ENCODE results near the gene GNAI2. TPM values are rescaled to one million over a fixed set of nuclear protein-coding genes. Genes with fewer than 3 reads are reported as not detected.

Gene GNAI2
- total and polyA plus RNA-seq, 7 experiments from 2014 or later, result 225 to 527 (median 397) TPM

DNA sequence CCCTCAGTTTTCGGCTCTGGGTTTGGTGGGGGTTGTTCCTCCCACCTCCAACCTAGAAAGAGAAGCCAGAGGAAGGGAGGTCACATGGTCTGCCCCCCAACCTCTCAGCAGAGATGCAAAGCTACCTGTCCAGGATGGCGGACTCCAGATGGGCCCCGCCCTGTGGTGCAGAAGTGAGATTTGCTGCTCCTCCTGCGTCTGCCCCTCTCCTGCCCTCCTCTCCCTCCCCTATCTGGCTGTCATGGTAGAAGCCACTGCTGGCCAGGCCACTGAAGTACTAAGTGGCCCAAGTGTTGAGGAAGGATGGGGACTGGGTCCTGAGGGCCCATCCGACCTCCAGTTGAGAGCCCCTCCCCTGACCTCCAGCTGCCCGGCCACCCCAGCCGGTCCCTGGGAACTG, 30.8 kb downstream of the GNAI2 start:
- H3K36me3 Mint-ChIP-seq, result no peaks in the 10 kb centered on the region
- H3K4me1 ChIP-seq (ENCODE audit: control insufficient read depth in 2 of 2, insufficient read depth in 2 of 2, low read length in 2 of 2), result no peaks in the 10 kb centered on the region
- POLR2A ChIA-PET, result no interaction called here

DNA sequence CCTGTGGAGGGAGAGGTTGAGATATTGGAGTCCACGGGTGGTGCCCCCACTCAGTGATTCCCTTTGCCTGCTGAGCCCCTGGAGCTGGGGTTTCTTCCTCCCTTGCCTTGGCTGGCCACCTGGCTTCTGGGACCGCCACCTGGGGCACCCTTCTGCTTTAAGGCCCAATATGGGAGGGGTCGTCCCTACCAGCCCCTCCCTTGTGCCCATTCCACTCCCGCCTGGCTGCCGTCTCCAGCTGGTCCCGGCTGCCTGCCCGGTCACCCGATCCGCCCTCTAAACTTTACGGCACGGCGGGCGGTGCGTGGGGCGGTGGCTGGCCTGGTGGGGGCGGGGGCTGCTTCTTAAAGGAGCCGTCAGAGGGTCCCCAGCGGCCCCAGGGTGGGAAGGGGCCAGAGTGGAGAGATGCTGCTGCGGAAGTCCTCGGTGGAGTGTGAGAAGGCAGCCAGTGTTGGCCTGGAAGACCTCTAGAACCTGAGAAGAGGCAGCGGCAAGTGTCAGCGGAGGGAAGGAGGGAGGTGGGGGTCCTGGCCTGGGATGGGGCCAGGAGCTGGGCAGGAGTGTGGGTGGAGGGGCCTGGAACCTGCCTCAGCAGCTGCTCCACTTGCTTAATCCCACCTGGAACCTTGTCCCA, 31.4 kb downstream of the GNAI2 start:
- CTCF ChIA-PET, result interaction anchor here (1.1 to 1.3 kb wide), 3 partner anchors 8 to 21 kb away, joined by 4 to 6 read pairs (median 4); no protein-coding TSS in a partner anchor
- ATAC-seq, result no peak
- Histone ChIP-seq H3K27me3 (ENCODE audit: control insufficient read depth in 2 of 2, insufficient read depth in 2 of 2, low read length in 2 of 2) (no peaks in the 10 kb centered on the region), H3K4me1 (ENCODE audit: control insufficient read depth in 2 of 2, insufficient read depth in 2 of 2, low read length in 2 of 2) (no peaks in the 10 kb centered on the region), H3K36me3 (ENCODE audit: control insufficient read depth in 2 of 3, insufficient read depth in 3 of 3, low read length in 3 of 3) (no peaks in the 10 kb centered on the region), H3K4me3 (ENCODE audit: low read length) (no peak overlapping the region), H3K9me3 (ENCODE audit: control insufficient read depth in 2 of 3, low read length in 3 of 3) (no peaks in the 10 kb centered on the region), H3K27ac (ENCODE audit: low read depth, low read length) (no peak overlapping the region)
- Mint-ChIP-seq H3K27me3 (peaks cover 0 to 32% (median 0%) of the 10 kb centered on the region in 5 donors), H3K9me3 (no peaks in the 10 kb centered on the region), H3K36me3 (no peaks in the 10 kb centered on the region), H3K27ac (no peak overlapping the region), H3K4me1 (peaks cover 0 to 5% (median 3%) of the 10 kb centered on the region in 7 donors), H3K4me3 (no peak overlapping the region)
- no peak for DNase-seq
- POLR2A ChIA-PET, result no interaction called here
- intact Hi-C loops (cut with micrococcal nuclease), result no loop called here

More for the DNA sequence above, 30.8 kb downstream of the GNAI2 start:
- Histone ChIP-seq H3K27me3 (ENCODE audit: control insufficient read depth in 2 of 2, insufficient read depth in 2 of 2, low read length in 2 of 2) (no peaks in the 10 kb centered on the region), H3K27ac (ENCODE audit: low read depth, low read length) (no peak overlapping the region), H3K4me3 (ENCODE audit: low read length) (no peak overlapping the region), H3K9me3 (ENCODE audit: control insufficient read depth in 2 of 3, low read length in 3 of 3) (no peaks in the 10 kb centered on the region), H3K36me3 (ENCODE audit: control insufficient read depth in 2 of 3, insufficient read depth in 3 of 3, low read length in 3 of 3) (no peaks in the 10 kb centered on the region)
- no peak overlapping the region for H3K4me3 Mint-ChIP-seq
- CTCF ChIA-PET, result interaction anchor here (1.1 to 1.3 kb wide), 3 partner anchors 8 to 20 kb away, joined by 4 to 6 read pairs (median 4); no protein-coding TSS in a partner anchor
- H3K4me1 Mint-ChIP-seq, result peaks cover 0 to 5% (median 3%) of the 10 kb centered on the region in 7 donors
- no peak for ATAC-seq
- H3K9me3 Mint-ChIP-seq, result no peaks in the 10 kb centered on the region
- intact Hi-C loops (cut with micrococcal nuclease), result no loop called here
- H3K27me3 Mint-ChIP-seq, result peaks cover 0 to 32% (median 0%) of the 10 kb centered on the region in 5 donors
- no peak overlapping the region for H3K27ac Mint-ChIP-seq
- DNase-seq, result no peak

DNA sequence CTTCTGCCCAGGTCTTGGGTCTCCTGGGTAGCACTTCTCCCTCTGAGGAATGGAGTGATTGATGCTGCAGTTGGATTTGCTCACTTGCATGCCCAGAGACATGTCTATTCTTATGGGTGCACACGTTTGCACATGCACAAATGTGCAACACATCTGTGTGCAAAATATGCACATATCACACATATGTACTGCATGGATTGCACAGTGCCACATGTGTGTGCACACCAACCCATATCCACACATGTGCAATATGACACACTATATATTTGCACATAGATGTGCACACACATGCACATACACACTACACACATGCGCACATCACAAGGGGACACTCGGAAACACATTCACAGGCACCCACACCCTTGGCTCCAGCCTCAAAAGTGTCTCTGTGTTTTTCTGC, 32.3 kb downstream of the GNAI2 start:
- no peak for ATAC-seq
- Histone ChIP-seq H3K9me3 (ENCODE audit: control insufficient read depth in 2 of 3, low read length in 3 of 3) (no peaks in the 10 kb centered on the region), H3K4me3 (ENCODE audit: low read length) (no peak overlapping the region), H3K27ac (ENCODE audit: low read depth, low read length) (no peak overlapping the region), H3K36me3 (ENCODE audit: control insufficient read depth in 2 of 3, insufficient read depth in 3 of 3, low read length in 3 of 3) (no peaks in the 10 kb centered on the region), H3K4me1 (ENCODE audit: control insufficient read depth in 2 of 2, insufficient read depth in 2 of 2, low read length in 2 of 2) (peaks cover 4% of the 10 kb centered on the region in 2 donors), H3K27me3 (ENCODE audit: control insufficient read depth in 2 of 2, insufficient read depth in 2 of 2, low read length in 2 of 2) (peaks cover 3% of the 10 kb centered on the region in 2 donors)
- intact Hi-C loops (cut with micrococcal nuclease), result no loop called here
- Mint-ChIP-seq H3K27me3 (peaks cover 4 to 37% (median 5%) of the 10 kb centered on the region in 5 donors), H3K4me1 (peaks cover 5 to 11% (median 9%) of the 10 kb centered on the region in 7 donors), H3K27ac (peak overlapping the region in 1 of 9 donors; percentile 23), H3K36me3 (no peaks in the 10 kb centered on the region), H3K4me3 (no peak overlapping the region), H3K9me3 (no peaks in the 10 kb centered on the region)
- POLR2A ChIA-PET, result no interaction called here
- DNase-seq, result no peak
- CTCF ChIA-PET, result interaction anchor here (1.3 kb wide), 1 partner anchor 9 kb away, joined by 4 read pairs; no protein-coding TSS in a partner anchor

DNA sequence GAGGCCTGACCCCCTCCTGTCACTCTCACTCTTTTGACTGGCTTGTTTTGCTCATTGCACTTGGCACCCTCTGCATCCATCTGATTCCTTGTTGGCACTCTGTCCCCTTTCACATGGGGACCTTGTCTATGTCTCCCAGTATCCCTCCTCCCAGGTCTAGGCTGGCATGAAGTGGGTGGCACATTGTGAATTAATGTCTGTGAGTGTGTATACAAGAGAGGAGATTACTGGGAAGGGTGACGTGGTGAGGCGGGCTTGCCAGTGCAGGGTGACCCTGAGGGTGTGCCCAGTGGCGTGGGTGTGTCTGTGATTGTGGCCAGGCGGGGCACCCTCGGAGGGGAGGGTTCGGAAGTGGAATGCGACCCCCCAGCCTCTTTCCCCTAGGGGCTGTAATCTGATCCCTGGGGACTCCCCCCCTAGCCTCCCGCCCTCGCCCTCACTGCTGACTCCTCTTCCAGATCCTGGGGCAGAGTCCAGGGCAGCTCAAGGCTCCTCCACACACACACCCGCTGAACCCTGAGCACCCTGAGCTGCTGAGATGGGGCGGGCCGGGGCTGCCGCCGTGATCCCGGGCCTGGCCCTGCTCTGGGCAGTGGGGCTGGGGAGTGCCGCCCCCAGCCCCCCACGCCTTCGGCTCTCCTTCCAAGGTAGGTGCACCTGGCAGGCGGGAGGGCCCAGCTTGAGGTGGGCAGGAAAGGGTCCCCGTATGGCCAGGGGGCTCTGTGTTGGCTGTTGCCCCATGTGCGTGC, 32.9 kb downstream of the GNAI2 start, which contains the start of gene SEMA3B:
SEMA3B (plus strand) TSS at position 445 of the 749 bp plus-strand sequence; CDS start at position 539, 94 bp downstream.
- intact Hi-C loops (cut with micrococcal nuclease), result no loop called here
- ChIA-PET POLR2A (interaction anchor here (0.9 kb wide), 1 partner anchor 18 kb away, joined by 3 read pairs; no protein-coding TSS in a partner anchor), CTCF (no interaction called here)
- Histone ChIP-seq H3K9me3 (ENCODE audit: control insufficient read depth in 2 of 3, low read length in 3 of 3) (no peaks in the 10 kb centered on the region), H3K36me3 (ENCODE audit: control insufficient read depth in 2 of 3, insufficient read depth in 3 of 3, low read length in 3 of 3) (no peaks in the 10 kb centered on the region), H3K27me3 (ENCODE audit: control insufficient read depth in 2 of 2, insufficient read depth in 2 of 2, low read length in 2 of 2) (peaks cover 4% of the 10 kb centered on the region in 2 donors), H3K27ac (ENCODE audit: low read depth, low read length) (no peak within 1 kb of the TSS), H3K4me3 (ENCODE audit: low read length) (no peak within 1 kb of the TSS), H3K4me1 (ENCODE audit: control insufficient read depth in 2 of 2, insufficient read depth in 2 of 2, low read length in 2 of 2) (peaks cover 5 to 7% of the 10 kb centered on the region in 2 donors)
- H3K36me3 Mint-ChIP-seq, result no peaks in the 10 kb centered on the region
- H3K27me3 Mint-ChIP-seq, result peaks cover 4 to 38% (median 6%) of the 10 kb centered on the region in 5 donors
- peaks cover 5 to 13% (median 9%) of the 10 kb centered on the region in 7 donors for H3K4me1 Mint-ChIP-seq
- H3K27ac Mint-ChIP-seq, result peak within 1 kb of the TSS in 1 of 9 donors; percentile 23
- DNase-seq (no peak), ATAC-seq (no peak)
- no peaks in the 10 kb centered on the region for H3K9me3 Mint-ChIP-seq
- H3K4me3 Mint-ChIP-seq, result no peak within 1 kb of the TSS

DNA sequence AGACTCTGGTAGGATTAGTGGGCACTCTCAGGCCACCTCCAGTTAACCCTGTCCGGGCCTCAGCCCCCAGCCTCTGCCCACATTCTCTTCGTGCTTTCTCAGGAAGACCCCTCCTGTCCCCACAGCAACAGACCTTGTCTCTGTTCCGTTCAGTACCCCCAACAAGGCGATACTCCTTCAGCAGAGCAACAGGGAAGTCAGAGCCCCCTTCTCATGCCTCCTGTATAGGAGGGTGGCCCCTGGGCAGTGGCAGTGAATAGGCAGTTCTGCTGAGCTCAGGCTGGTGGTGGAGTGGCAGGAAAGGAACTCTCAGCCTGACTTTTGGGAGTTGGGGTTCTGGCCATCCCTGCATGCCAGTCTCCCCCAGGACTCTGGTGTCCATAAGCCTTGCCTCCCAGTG, 33.5 kb downstream of the GNAI2 start:
- DNase-seq, result no peak
- Mint-ChIP-seq H3K4me3 (no peak overlapping the region), H3K27me3 (peaks cover 10 to 43% (median 12%) of the 10 kb centered on the region in 5 donors), H3K9me3 (peaks cover 0 to under 1% (median 0%) of the 10 kb centered on the region in 11 donors), H3K27ac (no peak overlapping the region), H3K36me3 (no peaks in the 10 kb centered on the region), H3K4me1 (peaks cover 10 to 18% (median 12%) of the 10 kb centered on the region in 7 donors)
- Histone ChIP-seq H3K4me1 (ENCODE audit: control insufficient read depth in 2 of 2, insufficient read depth in 2 of 2, low read length in 2 of 2) (peaks cover 10 to 13% of the 10 kb centered on the region in 2 donors), H3K9me3 (ENCODE audit: control insufficient read depth in 2 of 3, low read length in 3 of 3) (no peaks in the 10 kb centered on the region), H3K4me3 (ENCODE audit: low read length) (no peak overlapping the region), H3K27ac (ENCODE audit: low read depth, low read length) (no peak overlapping the region), H3K36me3 (ENCODE audit: control insufficient read depth in 2 of 3, insufficient read depth in 3 of 3, low read length in 3 of 3) (no peaks in the 10 kb centered on the region), H3K27me3 (ENCODE audit: control insufficient read depth in 2 of 2, insufficient read depth in 2 of 2, low read length in 2 of 2) (peaks cover 7 to 10% of the 10 kb centered on the region in 2 donors)
- CTCF ChIA-PET, result no interaction called here
- intact Hi-C loops (cut with micrococcal nuclease), result no loop called here
- no peak for ATAC-seq
- POLR2A ChIA-PET, result interaction anchor here (0.9 kb wide), 1 partner anchor 19 kb away, joined by 3 read pairs; no protein-coding TSS in a partner anchor

DNA sequence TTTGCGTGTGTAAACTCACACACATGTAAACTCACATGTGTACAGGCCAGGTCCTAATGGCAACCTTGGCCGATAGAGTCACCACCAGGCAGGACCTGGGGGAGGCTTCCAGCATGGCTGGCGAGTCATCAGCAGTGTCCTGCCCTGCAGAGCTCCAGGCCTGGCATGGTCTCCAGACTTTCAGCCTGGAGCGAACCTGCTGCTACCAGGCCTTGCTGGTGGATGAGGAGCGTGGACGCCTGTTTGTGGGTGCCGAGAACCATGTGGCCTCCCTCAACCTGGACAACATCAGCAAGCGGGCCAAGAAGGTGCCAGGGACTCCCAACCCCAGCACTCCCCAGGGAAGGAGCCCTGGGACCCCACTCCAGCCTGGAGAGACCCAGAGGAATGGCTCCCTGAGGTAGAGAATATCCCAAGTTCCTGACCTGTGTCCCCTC, 34.0 kb downstream of the GNAI2 start:
- DNase-seq, result no peak
- peaks cover 13 to 23% (median 15%) of the 10 kb centered on the region in 7 donors for H3K4me1 Mint-ChIP-seq
- peaks cover 10 to 15% of the 10 kb centered on the region in 2 donors for H3K27me3 ChIP-seq (ENCODE audit: control insufficient read depth in 2 of 2, insufficient read depth in 2 of 2, low read length in 2 of 2)
- peak overlapping the region in 1 of 9 donors; percentile 17 for H3K27ac Mint-ChIP-seq
- H3K4me1 ChIP-seq (ENCODE audit: control insufficient read depth in 2 of 2, insufficient read depth in 2 of 2, low read length in 2 of 2), result peaks cover 10 to 17% of the 10 kb centered on the region in 2 donors
- peaks cover 13 to 49% (median 15%) of the 10 kb centered on the region in 5 donors for H3K27me3 Mint-ChIP-seq
- intact Hi-C loops (cut with micrococcal nuclease), result no loop called here
- H3K9me3 ChIP-seq (ENCODE audit: control insufficient read depth in 2 of 3, low read length in 3 of 3), result no peaks in the 10 kb centered on the region
- ATAC-seq, result no peak
- no peak overlapping the region for H3K27ac ChIP-seq (ENCODE audit: low read depth, low read length)
- no peaks in the 10 kb centered on the region for H3K36me3 ChIP-seq (ENCODE audit: control insufficient read depth in 2 of 3, insufficient read depth in 3 of 3, low read length in 3 of 3)
- ChIA-PET CTCF (interaction anchor here (0.7 kb wide), 1 partner anchor 141 kb away, joined by 3 read pairs; no protein-coding TSS in a partner anchor), POLR2A (interaction anchor here (0.7 to 0.9 kb wide), 2 partner anchors 20 to 55 kb away, joined by 3 read pairs; no protein-coding TSS in a partner anchor)
- peaks cover 0 to 2% (median 0%) of the 10 kb centered on the region in 11 donors for H3K9me3 Mint-ChIP-seq
- no peaks in the 10 kb centered on the region for H3K36me3 Mint-ChIP-seq
- no peak overlapping the region for H3K4me3 ChIP-seq (ENCODE audit: low read length)
- no peak overlapping the region for H3K4me3 Mint-ChIP-seq

All from naive thymus-derived CD4-positive, alpha-beta T cell (primary cell).